ENCODE measurements around the gene TRMT10B. TPM values are rescaled to one million over a fixed set of nuclear protein-coding genes. Genes with fewer than 3 reads are reported as not detected.

Gene TRMT10B
- total and polyA plus RNA-seq, 2 of the 13 experiments (the other 11 are each of a cell fraction or from before 2014, with no cell fraction given), result 3.1 to 3.9 TPM

DNA sequence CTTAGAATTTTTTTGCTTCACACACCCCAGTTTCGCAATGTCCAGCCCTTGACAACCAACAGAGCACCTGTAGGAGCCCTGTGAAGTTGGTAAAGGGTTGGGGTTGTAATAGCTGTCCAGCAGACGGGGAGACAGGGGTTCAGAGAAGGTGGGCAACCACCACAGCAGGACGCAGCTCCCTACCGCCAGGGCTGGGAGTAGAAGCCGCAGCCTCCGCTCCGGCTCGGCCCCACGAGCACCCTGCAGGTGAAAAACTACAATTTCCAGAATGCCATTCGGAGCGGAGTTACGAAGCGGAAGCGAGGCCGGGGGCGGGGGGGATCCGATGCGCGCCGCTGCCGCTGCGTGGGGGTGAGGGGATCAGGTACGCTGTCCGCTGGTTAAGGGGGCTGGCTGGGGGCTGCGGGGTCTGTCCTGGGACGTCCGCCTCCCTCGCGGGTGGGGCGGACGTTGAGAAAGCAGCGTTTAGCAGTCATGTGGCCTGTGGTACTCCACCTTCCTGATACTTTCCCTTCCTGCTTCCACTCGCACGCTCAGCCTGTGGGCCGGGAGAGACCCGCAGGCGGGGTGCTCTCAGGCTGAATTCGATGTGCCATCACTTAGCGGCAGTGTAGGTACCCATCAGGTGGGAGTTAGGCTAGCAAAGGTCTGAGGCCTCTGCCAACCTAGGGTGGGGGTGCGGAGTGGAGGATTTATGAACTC lies at the start of gene TRMT10B (continued):
- TF ChIP-seq HOXA7 (CRISPR knock-in tag; IDR thresholded peaks at IDR 0.05), result no peak
- TF ChIP-seq ESRRA (CRISPR knock-in tag; IDR thresholded peaks at IDR 0.05; ENCODE audit: low read depth), result no peak
- TF ChIP-seq SP2 (CRISPR knock-in tag; IDR thresholded peaks at IDR 0.05), result no peak
- no peak for TF ChIP-seq ZNF619 (CRISPR knock-in tag; IDR thresholded peaks at IDR 0.05)
- no peak for TF ChIP-seq GPN1 (CRISPR knock-in tag; IDR thresholded peaks at IDR 0.05; ENCODE audit: borderline replicate concordance)
- no peak for TF ChIP-seq JUN (CRISPR knock-in tag; IDR thresholded peaks at IDR 0.05)
- TF ChIP-seq NFE2L1 (CRISPR knock-in tag; IDR thresholded peaks at IDR 0.05; ENCODE audit: borderline replicate concordance), result no peak
- TF ChIP-seq HES4 (CRISPR knock-in tag; IDR thresholded peaks at IDR 0.05; ENCODE audit: borderline replicate concordance), result 0 out of 2 replicates have a peak, but pooled peaks have one; percentile 38
- TF ChIP-seq, protein P1, sequence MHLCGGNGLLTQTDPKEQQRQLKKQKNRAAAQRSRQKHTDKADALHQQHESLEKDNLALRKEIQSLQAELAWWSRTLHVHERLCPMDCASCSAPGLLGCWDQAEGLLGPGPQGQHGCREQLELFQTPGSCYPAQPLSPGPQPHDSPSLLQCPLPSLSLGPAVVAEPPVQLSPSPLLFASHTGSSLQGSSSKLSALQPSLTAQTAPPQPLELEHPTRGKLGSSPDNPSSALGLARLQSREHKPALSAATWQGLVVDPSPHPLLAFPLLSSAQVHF (CRISPR knock-in tag; IDR thresholded peaks at IDR 0.05), result no peak
- TF ChIP-seq CEBPG (CRISPR knock-in tag; IDR thresholded peaks at IDR 0.05), result peak; percentile 53
- TF ChIP-seq ZNF556 (CRISPR knock-in tag; IDR thresholded peaks at IDR 0.05; ENCODE audit: borderline replicate concordance), result no peak
- no peak for TF ChIP-seq ZNF775 (CRISPR knock-in tag; IDR thresholded peaks at IDR 0.05; ENCODE audit: borderline replicate concordance)
- TF ChIP-seq, protein P2, sequence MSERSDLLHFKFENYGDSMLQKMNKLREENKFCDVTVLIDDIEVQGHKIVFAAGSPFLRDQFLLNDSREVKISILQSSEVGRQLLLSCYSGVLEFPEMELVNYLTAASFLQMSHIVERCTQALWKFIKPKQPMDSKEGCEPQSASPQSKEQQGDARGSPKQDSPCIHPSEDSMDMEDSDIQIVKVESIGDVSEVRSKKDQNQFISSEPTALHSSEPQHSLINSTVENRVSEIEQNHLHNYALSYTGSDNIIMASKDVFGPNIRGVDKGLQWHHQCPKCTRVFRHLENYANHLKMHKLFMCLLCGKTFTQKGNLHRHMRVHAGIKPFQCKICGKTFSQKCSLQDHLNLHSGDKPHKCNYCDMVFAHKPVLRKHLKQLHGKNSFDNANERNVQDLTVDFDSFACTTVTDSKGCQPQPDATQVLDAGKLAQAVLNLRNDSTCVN (CRISPR knock-in tag; IDR thresholded peaks at IDR 0.05; ENCODE audit: borderline replicate concordance), result no peak
- no peak for TF ChIP-seq ZNF790 (CRISPR knock-in tag; IDR thresholded peaks at IDR 0.05; ENCODE audit: borderline replicate concordance)
- no peak for TF ChIP-seq NFATC3 (CRISPR knock-in tag; IDR thresholded peaks at IDR 0.05)
- no peak for TF ChIP-seq ZSCAN22 (CRISPR knock-in tag; IDR thresholded peaks at IDR 0.05)
- TF ChIP-seq HNRNPUL1 (IDR thresholded peaks at IDR 0.05; ENCODE audit: low read depth, low read length), result no peak
- no peak for TF ChIP-seq RCOR2 (CRISPR knock-in tag; IDR thresholded peaks at IDR 0.05)
- no peak for TF ChIP-seq ZNF207 (IDR thresholded peaks at IDR 0.05; ENCODE audit: borderline replicate concordance)
- TF ChIP-seq POGZ (CRISPR knock-in tag; IDR thresholded peaks at IDR 0.05), result no peak; the same call in 1 of the 2 replicates
- TF ChIP-seq, protein P3, sequence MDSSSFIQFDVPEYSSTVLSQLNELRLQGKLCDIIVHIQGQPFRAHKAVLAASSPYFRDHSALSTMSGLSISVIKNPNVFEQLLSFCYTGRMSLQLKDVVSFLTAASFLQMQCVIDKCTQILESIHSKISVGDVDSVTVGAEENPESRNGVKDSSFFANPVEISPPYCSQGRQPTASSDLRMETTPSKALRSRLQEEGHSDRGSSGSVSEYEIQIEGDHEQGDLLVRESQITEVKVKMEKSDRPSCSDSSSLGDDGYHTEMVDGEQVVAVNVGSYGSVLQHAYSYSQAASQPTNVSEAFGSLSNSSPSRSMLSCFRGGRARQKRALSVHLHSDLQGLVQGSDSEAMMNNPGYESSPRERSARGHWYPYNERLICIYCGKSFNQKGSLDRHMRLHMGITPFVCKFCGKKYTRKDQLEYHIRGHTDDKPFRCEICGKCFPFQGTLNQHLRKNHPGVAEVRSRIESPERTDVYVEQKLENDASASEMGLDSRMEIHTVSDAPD (CRISPR knock-in tag; IDR thresholded peaks at IDR 0.05), result no peak
- TF ChIP-seq SAP130 (CRISPR knock-in tag; IDR thresholded peaks at IDR 0.05; ENCODE audit: low read depth), result peak; percentile 71
- TF ChIP-seq ZNF230 (CRISPR knock-in tag; IDR thresholded peaks at IDR 0.05), result no peak
- no peak for TF ChIP-seq AKAP8 (CRISPR knock-in tag; IDR thresholded peaks at IDR 0.05)
- TF ChIP-seq GFI1 (CRISPR knock-in tag; IDR thresholded peaks at IDR 0.05; ENCODE audit: borderline replicate concordance), result peak; percentile 49; the same call in 1 of the 2 replicates
- no peak for TF ChIP-seq BORCS8-MEF2B (CRISPR knock-in tag; IDR thresholded peaks at IDR 0.05)
- TF ChIP-seq PHF20 (CRISPR knock-in tag; IDR thresholded peaks at IDR 0.05), result peak; percentile 65; the same call in 1 of the 2 replicates
- TF ChIP-seq HIVEP1 (CRISPR knock-in tag; IDR thresholded peaks at IDR 0.05), result peak; percentile 53; the same call in 1 of the 2 replicates
- no peak for TF ChIP-seq ZNF749 (CRISPR knock-in tag; IDR thresholded peaks at IDR 0.05; ENCODE audit: borderline replicate concordance)
- TF ChIP-seq SNAPC2 (CRISPR knock-in tag; IDR thresholded peaks at IDR 0.05), result no peak; the same call in 1 of the 2 replicates
- TF ChIP-seq SATB2 (CRISPR knock-in tag; IDR thresholded peaks at IDR 0.05), result no peak
